PC-9 (cell line): ENCODE data around the gene FIBCD1. TPM values are rescaled to one million over a fixed set of nuclear protein-coding genes. Genes with fewer than 3 reads are reported as not detected.
"Not testable (repeated sequence)": the region's sequence is repeated elsewhere in the genome, so short reads cannot be mapped to it uniquely, and the experiment has no call there.

Experiments used
- BruUV-seq: library from RNA; stranded (reverse); fragments of 400-500 nt; replicated peaks from 2 replicates; lab custom pipeline; 2021; lab: Mats Ljungman, UMichigan
- CTCF ChIA-PET: fragments of 300-600 bp; sonication (Branson Sonifier 250); formaldehyde crosslinking; loops from one replicate; lab custom pipeline; 2022; ENCODE audit warnings: antibody characterized with exemption; lab: Charles Lee
- POLR2A ChIA-PET: fragments of 300-600 bp; sonication (Branson Sonifier 250); formaldehyde crosslinking; loops from one replicate; lab custom pipeline; 2022; ENCODE audit warnings: antibody characterized with exemption; ENCODE audit not compliant: unreplicated experiment; lab: Charles Lee
- DNase-seq, 2 experiments: peaks; one replicate each; pipeline versions ENCODE4 v3.0.0 to v3.0.0-alpha.2; 2015 to 2022; ENCODE audit warnings: mixed read lengths in 1 of 2
- H2AFZ ChIP-seq: fragments of 200-600 bp; sonication (generic); 2 replicates; pipeline ENCODE4 v1.8.1; 2017; ENCODE audit warnings: antibody characterized with exemption
- H3F3A ChIP-seq: fragments of 200-600 bp; sonication (generic); 2 replicates; pipeline ENCODE4 v1.8.1; 2017; ENCODE audit warnings: antibody characterized with exemption, mild to moderate bottlenecking, low read depth; ENCODE audit not compliant: insufficient read depth
- H3K27ac ChIP-seq: fragments of 200-600 bp; sonication (generic); 2 replicates; pipeline ENCODE4 v1.6.1; 2016; ENCODE audit warnings: mixed run types
- H3K27me3 ChIP-seq: fragments of 200-600 bp; sonication (generic); 2 replicates; pipeline ENCODE4 v1.6.1; 2016; ENCODE audit warnings: low read depth, mixed run types; ENCODE audit not compliant: insufficient read depth
- H3K36me3 ChIP-seq: fragments of 200-600 bp; sonication (generic); 2 replicates; pipeline ENCODE4 v1.6.1; 2016; ENCODE audit warnings: low read depth, mixed run types
- H3K4me1 ChIP-seq: fragments of 200-600 bp; sonication (generic); replicated peaks from 2 replicates; pipeline ENCODE4 v1.6.1; 2016; ENCODE audit warnings: mixed run types; ENCODE audit not compliant: insufficient read depth
- H3K4me2 ChIP-seq: fragments of 200-600 bp; sonication (generic); 2 replicates; pipeline ENCODE4 v1.6.1; 2017; ENCODE audit warnings: mixed run types
- H3K4me3 ChIP-seq: fragments of 200-600 bp; sonication (generic); 2 replicates; pipeline ENCODE4 v1.6.1; 2016; ENCODE audit warnings: mixed run types
- H3K79me2 ChIP-seq: fragments of 200-600 bp; sonication (generic); 2 replicates; pipeline ENCODE4 v1.6.1; 2017; ENCODE audit warnings: low read depth, mixed run types
- H3K9me2 ChIP-seq: fragments of 200-600 bp; sonication (generic); 2 replicates; pipeline ENCODE4 v1.8.1; 2017; ENCODE audit warnings: mild to moderate bottlenecking; ENCODE audit not compliant: insufficient read depth
- H3K9me3 ChIP-seq: fragments of 200-600 bp; sonication (generic); 2 replicates; pipeline ENCODE4 v1.8.1; 2016; ENCODE audit warnings: low read depth; ENCODE audit not compliant: insufficient read depth
- H4K20me1 ChIP-seq: fragments of 200-600 bp; sonication (generic); 2 replicates; pipeline ENCODE4 v1.8.1; 2017; ENCODE audit not compliant: insufficient read depth
- CTCF ChIP-seq: fragments of 200-600 bp; sonication (generic); conservative IDR thresholded peaks from 2 replicates; pipeline ENCODE4 v1.6.1; 2017; ENCODE audit warnings: mixed run types, antibody characterized with exemption, mild to moderate bottlenecking, moderate library complexity
- EZH2 ChIP-seq: fragments of 200-600 bp; sonication (generic); IDR thresholded peaks from 2 replicates; pipeline ENCODE4 v1.8.0; 2017; ENCODE audit warnings: antibody characterized with exemption, low read depth
- intact Hi-C: fragments of 100-400 bp; cut with micrococcal nuclease; formaldehyde crosslinking; loops from one replicate; pipeline ENCODE4 v1.10.0; 2022; ENCODE audit not compliant: unreplicated experiment
- total RNA-seq: library from RNA; stranded (reverse); gene quantifications from 2 replicates; pipeline ENCODE4 v1.2.3, GENCODE V29; 2021

Gene FIBCD1
- total RNA-seq, 1 experiment from 2014 or later, result 2.7 TPM

- CTCF ChIA-PET, result no interaction called here
- intact Hi-C loops, result loop anchor here (1.0 kb wide), 1 partner anchor 14 kb away; no protein-coding TSS in a partner anchor
- Histone ChIP-seq H3K36me3 (no peaks in the 10 kb centered on the region), H4K20me1 (no peaks in the 10 kb centered on the region), H3K79me2 (no peaks in the 10 kb centered on the region), H3K27ac (no peak overlapping the region), H3K4me1 (peaks cover 21% of the 10 kb centered on the region), H3K9me3 (no peaks in the 10 kb centered on the region), H2AFZ (no peak overlapping the region), H3K27me3 (peaks cover 15% of the 10 kb centered on the region), H3K4me3 (no peak overlapping the region), H3K4me2 (peak overlapping the region; percentile 6; the same call in 1 of the 2 replicates), H3K9me2 (no peaks in the 10 kb centered on the region; the same call in 1 of the 2 replicates), H3F3A (peaks cover 4% of the 10 kb centered on the region; the same call in 1 of the 2 replicates)
- no peak for TF ChIP-seq EZH2
- no peak for TF ChIP-seq CTCF
- POLR2A ChIA-PET, result interaction anchor here (0.5 kb wide), 1 partner anchor 782 kb away, joined by 7 read pairs; no protein-coding TSS in a partner anchor
- DNase-seq, result no peak
- BruUV-seq, result no TSS peak
These were observed 22.7 kb upstream of the FIBCD1 start for GRCh38 chr9:130961511-130962300.

- H3F3A ChIP-seq, result peaks cover 4% of the 10 kb centered on the region; the same call in 1 of the 2 replicates
- H3K36me3 ChIP-seq, result no peaks in the 10 kb centered on the region
- no peak overlapping the region for H2AFZ ChIP-seq
- H3K4me3 ChIP-seq, result no peak overlapping the region
- ChIA-PET POLR2A (no interaction called here), CTCF (no interaction called here)
- H3K79me2 ChIP-seq, result no peaks in the 10 kb centered on the region
- peaks cover 25% of the 10 kb centered on the region for H3K27me3 ChIP-seq
- no peak overlapping the region for H3K27ac ChIP-seq
- intact Hi-C loops, result no loop called here
- no TSS peak for BruUV-seq
- TF ChIP-seq EZH2 (no peak), CTCF (no peak)
- H3K4me2 ChIP-seq, result no peak overlapping the region
- H3K9me2 ChIP-seq, result no peaks in the 10 kb centered on the region; the same call in 1 of the 2 replicates
- no peaks in the 10 kb centered on the region for H3K9me3 ChIP-seq
- H3K4me1 ChIP-seq, result peaks cover 21% of the 10 kb centered on the region
- DNase-seq, result no peak
- no peaks in the 10 kb centered on the region for H4K20me1 ChIP-seq
These were observed 21.7 kb upstream of the FIBCD1 start for GRCh38 chr9:130960522-130961378.

GRCh38 chr9:130959809-130960334, 20.8 kb upstream of the FIBCD1 start:
- ChIA-PET CTCF (no interaction called here), POLR2A (no interaction called here)
- no peaks in the 10 kb centered on the region for H3K79me2 ChIP-seq
- H3K9me2 ChIP-seq, result no peaks in the 10 kb centered on the region; the same call in 1 of the 2 replicates
- H3K27me3 ChIP-seq, result peaks cover 30% of the 10 kb centered on the region
- BruUV-seq, result no TSS peak
- no peaks in the 10 kb centered on the region for H4K20me1 ChIP-seq
- H3K4me1 ChIP-seq, result peaks cover 21% of the 10 kb centered on the region
- intact Hi-C loops, result no loop called here
- H3K36me3 ChIP-seq, result no peaks in the 10 kb centered on the region
- H3K4me3 ChIP-seq, result no peak overlapping the region
- H3K4me2 ChIP-seq, result no peak overlapping the region
- no peak for DNase-seq
- no peaks in the 10 kb centered on the region for H3K9me3 ChIP-seq
- TF ChIP-seq EZH2, result no peak
- no peak for TF ChIP-seq CTCF
- H3K27ac ChIP-seq, result no peak overlapping the region
- H3F3A ChIP-seq, result peaks cover 4% of the 10 kb centered on the region; the same call in 1 of the 2 replicates
- H2AFZ ChIP-seq, result no peak overlapping the region

GRCh38 chr9:130958564-130958963, 19.5 kb upstream of the FIBCD1 start:
- H4K20me1 ChIP-seq, H3K9me3 ChIP-seq, H3K79me2 ChIP-seq, H3F3A ChIP-seq, H3K4me3 ChIP-seq, DNase-seq, H2AFZ ChIP-seq, H3K36me3 ChIP-seq, CTCF ChIA-PET, H3K4me2 ChIP-seq, H3K27ac ChIP-seq, H3K9me2 ChIP-seq, BruUV-seq, intact Hi-C loops: not testable (repeated sequence)
- H3K4me1 ChIP-seq, result peaks cover 17% of the 10 kb centered on the region
- POLR2A ChIA-PET, result interaction anchor here (0.6 kb wide), 1 partner anchor 89 kb away, joined by 4 read pairs; no protein-coding TSS in a partner anchor
- peaks cover 30% of the 10 kb centered on the region for H3K27me3 ChIP-seq
